H1 (cell line): Measurements from ENCODE around the gene CDON. TPM values are rescaled to one million over a fixed set of nuclear protein-coding genes. Genes with fewer than 3 reads are reported as not detected.

Experiments used
- ATF3 ChIP-seq: IDR thresholded peaks from 2 replicates; pipeline ENCODE4 v1.6.1; 2011; ENCODE audit warnings: low read depth, mild to moderate bottlenecking, low read length; ENCODE audit not compliant: insufficient read depth
- BACH1 ChIP-seq: IDR thresholded peaks from 2 replicates; pipeline ENCODE4 v1.6.1; 2012; ENCODE audit warnings: low read length, improper control_type of control experiment
- EP300 ChIP-seq, 2 experiments: IDR thresholded peaks; 1 replicate in 1 of 2; 2 replicates in 1 of 2; pipeline ENCODE4 v1.6.1; 2011 to 2012; ENCODE audit warnings: low read depth in 2 of 2, low read length in 2 of 2, mild to moderate bottlenecking in 2 of 2, borderline replicate concordance in 1 of 2, inconsistent platforms in 1 of 2, moderate library complexity in 1 of 2
- HDAC6 ChIP-seq: IDR thresholded peaks from one replicate; pipeline ENCODE4 v1.7.1; 2012; ENCODE audit warnings: low read depth, mild to moderate bottlenecking, inconsistent platforms, low read length, moderate library complexity
- NANOG ChIP-seq: IDR thresholded peaks from 2 replicates; pipeline ENCODE4 v1.6.1; 2011; ENCODE audit warnings: low read length, low read depth, mild to moderate bottlenecking, inconsistent platforms; ENCODE audit not compliant: insufficient read depth, poor library complexity, severe bottlenecking
- RAD21 ChIP-seq, 2 experiments: IDR thresholded peaks in 1 of 2; conservative IDR thresholded peaks in 1 of 2; 2 replicates each; pipeline ENCODE4 v1.6.1; 2011; ENCODE audit warnings: low read depth in 2 of 2, low read length in 2 of 2, improper control_type of control experiment in 1 of 2, inconsistent platforms in 1 of 2, mild to moderate bottlenecking in 1 of 2, moderate library complexity in 1 of 2
- SP1 ChIP-seq: IDR thresholded peaks from 2 replicates; pipeline ENCODE4 v1.6.1; 2011; ENCODE audit warnings: low read depth, low read length
- SP2 ChIP-seq: IDR thresholded peaks from 2 replicates; pipeline ENCODE4 v1.6.1; 2012; ENCODE audit warnings: mild to moderate bottlenecking, low read length, inconsistent platforms
- TAF1 ChIP-seq: IDR thresholded peaks from 2 replicates; pipeline ENCODE4 v1.6.1; 2011; ENCODE audit warnings: mild to moderate bottlenecking, low read depth, low read length
- polyA plus RNA-seq, 7 experiments: library from polyadenylated mRNA; depleted of rRNA in 3 of 7; stranded (reverse) in 5 of 7; unstranded in 2 of 7; fragments of >200 nt in 5 of 7; fragments of 200-250 nt in 2 of 7; gene quantifications; 1 replicate in 5 of 7; 2 replicates in 1 of 7; 4 replicates in 1 of 7; pipeline versions ENCODE4 v1.2.1 to v1.2.3, GENCODE V29; 2011 to 2013; ENCODE audit warnings: missing spikeins in 2 of 7, mixed read lengths in 2 of 7
- total RNA-seq: library from RNA; stranded (reverse); fragmentation: NEBNext Ultra II Directional; extraction: Animal tissue kit (Norgen Biotek cat#: 25700); gene quantifications from 2 replicates; pipeline ENCODE4 v1.2.1, GENCODE V29; 2021
- TF ChIP-seq, protein P1 (sequence below): fragments of 300-600 bp; sonication (generic); IDR thresholded peaks from 2 replicates; pipeline ENCODE4 v1.7.1; 2012; ENCODE audit warnings: low read length, moderate library complexity, mild to moderate bottlenecking, inconsistent platforms; ENCODE audit not compliant: insufficient replicate concordance

CDON gene
- total and polyA plus RNA-seq, 2 of the 8 experiments (the other 6 are each of a cell fraction or from before 2014, with no cell fraction given), result 11.0 to 32.5 TPM

DNA sequence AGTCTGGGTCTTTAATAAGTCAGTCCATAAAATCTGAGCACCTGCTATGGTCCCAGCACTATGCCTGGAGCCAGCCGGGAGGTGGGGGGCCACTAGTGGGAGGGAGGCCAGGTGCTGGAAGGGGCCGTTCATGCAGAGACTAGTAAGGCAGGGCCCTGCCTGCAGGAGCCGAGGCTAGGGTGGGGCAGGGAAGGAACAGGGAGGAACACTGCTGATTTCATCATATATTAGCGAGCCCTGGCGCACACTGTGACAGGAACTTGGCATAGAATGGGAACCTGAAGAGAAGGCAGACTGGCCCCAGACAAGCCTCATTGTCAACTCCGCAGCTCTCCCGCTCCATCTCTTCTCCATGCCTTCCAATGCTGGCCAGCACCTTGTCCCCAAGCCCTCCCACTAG lies 109.7 kb downstream of the CDON start (continued):
- TF ChIP-seq, protein P1, sequence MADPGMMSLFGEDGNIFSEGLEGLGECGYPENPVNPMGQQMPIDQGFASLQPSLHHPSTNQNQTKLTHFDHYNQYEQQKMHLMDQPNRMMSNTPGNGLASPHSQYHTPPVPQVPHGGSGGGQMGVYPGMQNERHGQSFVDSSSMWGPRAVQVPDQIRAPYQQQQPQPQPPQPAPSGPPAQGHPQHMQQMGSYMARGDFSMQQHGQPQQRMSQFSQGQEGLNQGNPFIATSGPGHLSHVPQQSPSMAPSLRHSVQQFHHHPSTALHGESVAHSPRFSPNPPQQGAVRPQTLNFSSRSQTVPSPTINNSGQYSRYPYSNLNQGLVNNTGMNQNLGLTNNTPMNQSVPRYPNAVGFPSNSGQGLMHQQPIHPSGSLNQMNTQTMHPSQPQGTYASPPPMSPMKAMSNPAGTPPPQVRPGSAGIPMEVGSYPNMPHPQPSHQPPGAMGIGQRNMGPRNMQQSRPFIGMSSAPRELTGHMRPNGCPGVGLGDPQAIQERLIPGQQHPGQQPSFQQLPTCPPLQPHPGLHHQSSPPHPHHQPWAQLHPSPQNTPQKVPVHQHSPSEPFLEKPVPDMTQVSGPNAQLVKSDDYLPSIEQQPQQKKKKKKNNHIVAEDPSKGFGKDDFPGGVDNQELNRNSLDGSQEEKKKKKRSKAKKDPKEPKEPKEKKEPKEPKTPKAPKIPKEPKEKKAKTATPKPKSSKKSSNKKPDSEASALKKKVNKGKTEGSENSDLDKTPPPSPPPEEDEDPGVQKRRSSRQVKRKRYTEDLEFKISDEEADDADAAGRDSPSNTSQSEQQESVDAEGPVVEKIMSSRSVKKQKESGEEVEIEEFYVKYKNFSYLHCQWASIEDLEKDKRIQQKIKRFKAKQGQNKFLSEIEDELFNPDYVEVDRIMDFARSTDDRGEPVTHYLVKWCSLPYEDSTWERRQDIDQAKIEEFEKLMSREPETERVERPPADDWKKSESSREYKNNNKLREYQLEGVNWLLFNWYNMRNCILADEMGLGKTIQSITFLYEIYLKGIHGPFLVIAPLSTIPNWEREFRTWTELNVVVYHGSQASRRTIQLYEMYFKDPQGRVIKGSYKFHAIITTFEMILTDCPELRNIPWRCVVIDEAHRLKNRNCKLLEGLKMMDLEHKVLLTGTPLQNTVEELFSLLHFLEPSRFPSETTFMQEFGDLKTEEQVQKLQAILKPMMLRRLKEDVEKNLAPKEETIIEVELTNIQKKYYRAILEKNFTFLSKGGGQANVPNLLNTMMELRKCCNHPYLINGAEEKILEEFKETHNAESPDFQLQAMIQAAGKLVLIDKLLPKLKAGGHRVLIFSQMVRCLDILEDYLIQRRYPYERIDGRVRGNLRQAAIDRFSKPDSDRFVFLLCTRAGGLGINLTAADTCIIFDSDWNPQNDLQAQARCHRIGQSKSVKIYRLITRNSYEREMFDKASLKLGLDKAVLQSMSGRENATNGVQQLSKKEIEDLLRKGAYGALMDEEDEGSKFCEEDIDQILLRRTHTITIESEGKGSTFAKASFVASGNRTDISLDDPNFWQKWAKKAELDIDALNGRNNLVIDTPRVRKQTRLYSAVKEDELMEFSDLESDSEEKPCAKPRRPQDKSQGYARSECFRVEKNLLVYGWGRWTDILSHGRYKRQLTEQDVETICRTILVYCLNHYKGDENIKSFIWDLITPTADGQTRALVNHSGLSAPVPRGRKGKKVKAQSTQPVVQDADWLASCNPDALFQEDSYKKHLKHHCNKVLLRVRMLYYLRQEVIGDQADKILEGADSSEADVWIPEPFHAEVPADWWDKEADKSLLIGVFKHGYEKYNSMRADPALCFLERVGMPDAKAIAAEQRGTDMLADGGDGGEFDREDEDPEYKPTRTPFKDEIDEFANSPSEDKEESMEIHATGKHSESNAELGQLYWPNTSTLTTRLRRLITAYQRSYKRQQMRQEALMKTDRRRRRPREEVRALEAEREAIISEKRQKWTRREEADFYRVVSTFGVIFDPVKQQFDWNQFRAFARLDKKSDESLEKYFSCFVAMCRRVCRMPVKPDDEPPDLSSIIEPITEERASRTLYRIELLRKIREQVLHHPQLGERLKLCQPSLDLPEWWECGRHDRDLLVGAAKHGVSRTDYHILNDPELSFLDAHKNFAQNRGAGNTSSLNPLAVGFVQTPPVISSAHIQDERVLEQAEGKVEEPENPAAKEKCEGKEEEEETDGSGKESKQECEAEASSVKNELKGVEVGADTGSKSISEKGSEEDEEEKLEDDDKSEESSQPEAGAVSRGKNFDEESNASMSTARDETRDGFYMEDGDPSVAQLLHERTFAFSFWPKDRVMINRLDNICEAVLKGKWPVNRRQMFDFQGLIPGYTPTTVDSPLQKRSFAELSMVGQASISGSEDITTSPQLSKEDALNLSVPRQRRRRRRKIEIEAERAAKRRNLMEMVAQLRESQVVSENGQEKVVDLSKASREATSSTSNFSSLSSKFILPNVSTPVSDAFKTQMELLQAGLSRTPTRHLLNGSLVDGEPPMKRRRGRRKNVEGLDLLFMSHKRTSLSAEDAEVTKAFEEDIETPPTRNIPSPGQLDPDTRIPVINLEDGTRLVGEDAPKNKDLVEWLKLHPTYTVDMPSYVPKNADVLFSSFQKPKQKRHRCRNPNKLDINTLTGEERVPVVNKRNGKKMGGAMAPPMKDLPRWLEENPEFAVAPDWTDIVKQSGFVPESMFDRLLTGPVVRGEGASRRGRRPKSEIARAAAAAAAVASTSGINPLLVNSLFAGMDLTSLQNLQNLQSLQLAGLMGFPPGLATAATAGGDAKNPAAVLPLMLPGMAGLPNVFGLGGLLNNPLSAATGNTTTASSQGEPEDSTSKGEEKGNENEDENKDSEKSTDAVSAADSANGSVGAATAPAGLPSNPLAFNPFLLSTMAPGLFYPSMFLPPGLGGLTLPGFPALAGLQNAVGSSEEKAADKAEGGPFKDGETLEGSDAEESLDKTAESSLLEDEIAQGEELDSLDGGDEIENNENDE, result no peak
- no peak for TF ChIP-seq TAF1
- no peak for TF ChIP-seq SP1
- TF ChIP-seq BACH1, result no peak
- TF ChIP-seq NANOG, result no peak
- TF ChIP-seq RAD21 (IDR thresholded peaks at IDR 0.05 in 1 of 2, conservative IDR thresholded peaks at IDR 0.05 in 1 of 2; ENCODE audit: low read depth in 2 of 2, low read length in 2 of 2), result no peak
- TF ChIP-seq HDAC6, result no peak
- TF ChIP-seq ATF3, result no peak
- TF ChIP-seq EP300 (IDR thresholded peaks at IDR 0.05; ENCODE audit: borderline replicate concordance in 1 of 2, low read depth in 2 of 2, low read length in 2 of 2), result no peak
- TF ChIP-seq SP2, result no peak
